Activated naive CD4-positive, alpha-beta T cell treated with anti-CD3 and anti-CD28 coated beads for 36 hours (primary cell): Measurements from ENCODE around the gene RPL3. TPM values are rescaled to one million over a fixed set of nuclear protein-coding genes. Genes with fewer than 3 reads are reported as not detected.

ENCODE experiments used
- CTCF ChIA-PET: fragments of 350-600 bp; sonication (Branson Sonifier 250); formaldehyde crosslinking; loops from one replicate; lab custom pipeline; 2021; ENCODE audit warnings: antibody characterized with exemption; lab: Charles Lee
- DNase-seq: peaks from one replicate; pipeline ENCODE4 v3.0.0-alpha.2; 2020
- H3K27ac Mint-ChIP-seq: one replicate; pipeline ENCODE4 v1.8.0; 2021; ENCODE audit warnings: mild to moderate bottlenecking, mixed read lengths
- H3K27me3 Mint-ChIP-seq: one replicate; pipeline ENCODE4 v1.8.0; 2021; ENCODE audit warnings: low read depth, mixed read lengths
- H3K36me3 Mint-ChIP-seq: one replicate; pipeline ENCODE4 v1.8.0; 2021; ENCODE audit warnings: low read depth, mixed read lengths
- H3K4me1 Mint-ChIP-seq: one replicate; pipeline ENCODE4 v1.8.0; 2021; ENCODE audit warnings: low read depth, mixed read lengths
- H3K4me3 Mint-ChIP-seq: one replicate; pipeline ENCODE4 v1.8.0; 2021; ENCODE audit warnings: mild to moderate bottlenecking, moderate library complexity, mixed read lengths
- H3K9me3 Mint-ChIP-seq: one replicate; pipeline ENCODE4 v1.8.0; 2021; ENCODE audit warnings: mixed read lengths
- intact Hi-C: fragments of 100-400 bp; cut with micrococcal nuclease; formaldehyde crosslinking; loops from one replicate; pipeline ENCODE4 v1.15.1; 2023
- total RNA-seq, 2 experiments: library from RNA; stranded (reverse); gene quantifications; one replicate each; pipeline ENCODE4 v1.2.3, GENCODE V29; 2021

Gene RPL3
- total RNA-seq = 1,000 to 10,000 TPM; 3,434 to 3,511 TPM

- H3K27me3 Mint-ChIP-seq = no peaks in the 10 kb centered on the region
- H3K4me1 Mint-ChIP-seq = peaks cover 42% of the 10 kb centered on the region
- peak; percentile 94 for DNase-seq
- H3K36me3 Mint-ChIP-seq = peaks cover 50% of the 10 kb centered on the region
- CTCF ChIA-PET = interaction anchor here (0.6 to 4.7 kb wide), 10 partner anchors 8 to 448 kb away, joined by 3 to 36 read pairs (median 4); partner anchors contain the start of genes CBX6 and TAB1
- intact Hi-C loops = loop anchor here (1.0 to 5.0 kb wide), 7 partner anchors 167 to 614 kb away; partner anchors contain the start of genes APOBEC3C, ATF4, CBX6 and CBX7
- peak within 1 kb of the TSS; percentile 100 for H3K27ac Mint-ChIP-seq
- no peaks in the 10 kb centered on the region for H3K9me3 Mint-ChIP-seq
- H3K4me3 Mint-ChIP-seq = peak within 1 kb of the TSS; percentile 99
Observed at GRCh38 chr22:39319284-39320022, at the start of gene RPL3. Gene RPL3 (minus strand): TSS chr22:39319623. CDS start chr22:39319597, 26 bp downstream.

GRCh38 chr22:39369186-39369585, 49.8 kb upstream of the RPL3 start:
- intact Hi-C loops = no loop called here
- no peak overlapping the region for H3K4me3 Mint-ChIP-seq
- CTCF ChIA-PET = no interaction called here
- H3K9me3 Mint-ChIP-seq = no peaks in the 10 kb centered on the region
- no peak for DNase-seq
- no peaks in the 10 kb centered on the region for H3K36me3 Mint-ChIP-seq
- H3K27ac Mint-ChIP-seq = no peak overlapping the region
- H3K4me1 Mint-ChIP-seq = no peaks in the 10 kb centered on the region
- H3K27me3 Mint-ChIP-seq = no peaks in the 10 kb centered on the region

GRCh38 chr22:39368461-39368911, 49.1 kb upstream of the RPL3 start:
- CTCF ChIA-PET = no interaction called here
- H3K27me3 Mint-ChIP-seq = no peaks in the 10 kb centered on the region
- H3K9me3 Mint-ChIP-seq = no peaks in the 10 kb centered on the region
- H3K27ac Mint-ChIP-seq = no peak overlapping the region
- intact Hi-C loops = no loop called here
- DNase-seq = no peak
- no peak overlapping the region for H3K4me3 Mint-ChIP-seq
- H3K36me3 Mint-ChIP-seq = no peaks in the 10 kb centered on the region
- H3K4me1 Mint-ChIP-seq = no peaks in the 10 kb centered on the region

- DNase-seq = no peak
Observed at GRCh38 chr22:39367035-39367434, 47.6 kb upstream of the RPL3 start.

GRCh38 chr22:39365492-39365780, 46.0 kb upstream of the RPL3 start:
- no peaks in the 10 kb centered on the region for H3K27me3 Mint-ChIP-seq
- CTCF ChIA-PET = no interaction called here
- intact Hi-C loops = no loop called here
- no peak overlapping the region for H3K27ac Mint-ChIP-seq
- no peak overlapping the region for H3K4me3 Mint-ChIP-seq
- H3K36me3 Mint-ChIP-seq = no peaks in the 10 kb centered on the region
- H3K4me1 Mint-ChIP-seq = no peaks in the 10 kb centered on the region
- no peaks in the 10 kb centered on the region for H3K9me3 Mint-ChIP-seq
- no peak for DNase-seq

More at GRCh38 chr22:39367035-39367434, 47.6 kb upstream of the RPL3 start:
- H3K27ac Mint-ChIP-seq = no peak overlapping the region
- H3K4me3 Mint-ChIP-seq = no peak overlapping the region
- intact Hi-C loops = no loop called here
- no peaks in the 10 kb centered on the region for H3K27me3 Mint-ChIP-seq
- CTCF ChIA-PET = interaction anchor here (0.6 kb wide), 1 partner anchor 410 kb away, joined by 3 read pairs; no protein-coding TSS in a partner anchor
- no peaks in the 10 kb centered on the region for H3K4me1 Mint-ChIP-seq
- H3K36me3 Mint-ChIP-seq = no peaks in the 10 kb centered on the region
- H3K9me3 Mint-ChIP-seq = no peaks in the 10 kb centered on the region

- H3K27ac Mint-ChIP-seq = no peak overlapping the region
- no peak overlapping the region for H3K4me3 Mint-ChIP-seq
- no peaks in the 10 kb centered on the region for H3K4me1 Mint-ChIP-seq
- no peaks in the 10 kb centered on the region for H3K27me3 Mint-ChIP-seq
- intact Hi-C loops = no loop called here
- no peaks in the 10 kb centered on the region for H3K36me3 Mint-ChIP-seq
- H3K9me3 Mint-ChIP-seq = no peaks in the 10 kb centered on the region
- no peak for DNase-seq
- CTCF ChIA-PET = interaction anchor here (0.6 kb wide), 1 partner anchor 626 kb away, joined by 3 read pairs; no protein-coding TSS in a partner anchor
Observed at GRCh38 chr22:39364714-39365491, 45.5 kb upstream of the RPL3 start.

GRCh38 chr22:39363751-39364515, 44.5 kb upstream of the RPL3 start:
- Mint-ChIP-seq H3K36me3 (no peaks in the 10 kb centered on the region), H3K9me3 (no peaks in the 10 kb centered on the region), H3K4me3 (no peak overlapping the region), H3K27me3 (no peaks in the 10 kb centered on the region), H3K27ac (no peak overlapping the region), H3K4me1 (no peaks in the 10 kb centered on the region)
- CTCF ChIA-PET = no interaction called here
- intact Hi-C loops = no loop called here
- DNase-seq = no peak

GRCh38 chr22:39362932-39363331, 43.5 kb upstream of the RPL3 start:
- H3K4me3 Mint-ChIP-seq = no peak overlapping the region
- intact Hi-C loops = no loop called here
- no peaks in the 10 kb centered on the region for H3K36me3 Mint-ChIP-seq
- H3K27me3 Mint-ChIP-seq = no peaks in the 10 kb centered on the region
- H3K27ac Mint-ChIP-seq = no peak overlapping the region
- DNase-seq = no peak
- CTCF ChIA-PET = no interaction called here
- no peaks in the 10 kb centered on the region for H3K4me1 Mint-ChIP-seq
- H3K9me3 Mint-ChIP-seq = no peaks in the 10 kb centered on the region

GRCh38 chr22:39362271-39362670, 42.8 kb upstream of the RPL3 start:
- CTCF ChIA-PET = no interaction called here
- intact Hi-C loops = no loop called here
- no peak for DNase-seq
- Mint-ChIP-seq H3K4me3 (no peak overlapping the region), H3K9me3 (no peaks in the 10 kb centered on the region), H3K36me3 (no peaks in the 10 kb centered on the region), H3K4me1 (no peaks in the 10 kb centered on the region), H3K27ac (no peak overlapping the region), H3K27me3 (no peaks in the 10 kb centered on the region)

- Mint-ChIP-seq H3K27me3 (no peaks in the 10 kb centered on the region), H3K27ac (no peak overlapping the region), H3K4me1 (no peaks in the 10 kb centered on the region), H3K4me3 (no peak overlapping the region), H3K9me3 (no peaks in the 10 kb centered on the region), H3K36me3 (no peaks in the 10 kb centered on the region)
- intact Hi-C loops = no loop called here
- CTCF ChIA-PET = no interaction called here
- no peak for DNase-seq
Observed at GRCh38 chr22:39361496-39361895, 42.1 kb upstream of the RPL3 start.

- Mint-ChIP-seq H3K36me3 (no peaks in the 10 kb centered on the region), H3K4me3 (no peak overlapping the region), H3K27me3 (no peaks in the 10 kb centered on the region), H3K27ac (no peak overlapping the region), H3K4me1 (no peaks in the 10 kb centered on the region), H3K9me3 (no peaks in the 10 kb centered on the region)
- DNase-seq = no peak
- intact Hi-C loops = no loop called here
- CTCF ChIA-PET = no interaction called here
Observed at GRCh38 chr22:39360674-39361413, 41.4 kb upstream of the RPL3 start.

- Mint-ChIP-seq H3K36me3 (no peaks in the 10 kb centered on the region), H3K27ac (no peak overlapping the region), H3K4me1 (no peaks in the 10 kb centered on the region), H3K4me3 (no peak overlapping the region), H3K9me3 (no peaks in the 10 kb centered on the region), H3K27me3 (no peaks in the 10 kb centered on the region)
- intact Hi-C loops = no loop called here
- DNase-seq = no peak
- CTCF ChIA-PET = no interaction called here
Observed at GRCh38 chr22:39360242-39360641, 40.8 kb upstream of the RPL3 start.
